ENCODE measurements around the gene ANKRD13C.

DNA sequence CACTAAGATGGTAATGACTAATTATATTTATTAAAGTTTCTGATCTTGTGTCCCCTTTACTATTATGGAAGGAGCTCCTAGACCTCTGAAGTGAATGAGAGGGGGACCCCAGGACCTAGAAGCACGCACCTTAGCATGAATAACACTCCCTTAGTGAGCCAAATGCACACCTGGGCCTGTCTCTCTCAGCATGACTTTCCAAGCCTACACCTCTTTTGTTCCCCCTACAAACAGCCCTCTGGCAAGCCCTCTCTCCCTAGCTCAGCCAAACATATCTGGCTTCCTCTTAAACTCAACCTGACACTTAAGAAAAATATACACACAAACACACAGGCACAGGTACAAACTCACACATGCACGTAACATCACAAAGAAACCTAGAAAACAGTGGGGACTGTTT lies 49.2 kb upstream of the ANKRD13C start:
- TF ChIP-seq, protein P1, sequence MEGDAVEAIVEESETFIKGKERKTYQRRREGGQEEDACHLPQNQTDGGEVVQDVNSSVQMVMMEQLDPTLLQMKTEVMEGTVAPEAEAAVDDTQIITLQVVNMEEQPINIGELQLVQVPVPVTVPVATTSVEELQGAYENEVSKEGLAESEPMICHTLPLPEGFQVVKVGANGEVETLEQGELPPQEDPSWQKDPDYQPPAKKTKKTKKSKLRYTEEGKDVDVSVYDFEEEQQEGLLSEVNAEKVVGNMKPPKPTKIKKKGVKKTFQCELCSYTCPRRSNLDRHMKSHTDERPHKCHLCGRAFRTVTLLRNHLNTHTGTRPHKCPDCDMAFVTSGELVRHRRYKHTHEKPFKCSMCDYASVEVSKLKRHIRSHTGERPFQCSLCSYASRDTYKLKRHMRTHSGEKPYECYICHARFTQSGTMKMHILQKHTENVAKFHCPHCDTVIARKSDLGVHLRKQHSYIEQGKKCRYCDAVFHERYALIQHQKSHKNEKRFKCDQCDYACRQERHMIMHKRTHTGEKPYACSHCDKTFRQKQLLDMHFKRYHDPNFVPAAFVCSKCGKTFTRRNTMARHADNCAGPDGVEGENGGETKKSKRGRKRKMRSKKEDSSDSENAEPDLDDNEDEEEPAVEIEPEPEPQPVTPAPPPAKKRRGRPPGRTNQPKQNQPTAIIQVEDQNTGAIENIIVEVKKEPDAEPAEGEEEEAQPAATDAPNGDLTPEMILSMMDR (conservative IDR thresholded peaks at IDR 0.05 in 1 of 2, IDR thresholded peaks at IDR 0.05 in 1 of 2; ENCODE audit: low read depth in 1 of 2, low read length in 2 of 2), result no peak
- TF ChIP-seq EZH2 (IDR thresholded peaks at IDR 0.05; ENCODE audit: low read length, missing control alignments), result no peak

All from fibroblast of lung (primary cell).